CD14-positive monocyte (primary cell): ENCODE measurements around the gene FITM2. TPM values are rescaled to one million over a fixed set of nuclear protein-coding genes. Genes with fewer than 3 reads are reported as not detected.

Source experiments
- DNase-seq, 3 donors: peaks; one replicate each; pipeline ENCODE4 v3.0.0-alpha.2; 2011 to 2022
- H2AFZ ChIP-seq: 2 replicates; pipeline ENCODE4 v1.6.0; 2012; ENCODE audit warnings: mild to moderate bottlenecking, low read depth, low read length, inconsistent platforms; ENCODE audit not compliant: insufficient read depth, poor library complexity, severe bottlenecking
- H3K27ac ChIP-seq, 2 donors: 1 replicate in 1 of 2; 2 replicates in 1 of 2; pipeline ENCODE4 v1.5.1; 2012 to 2013; ENCODE audit warnings: low read length in 2 of 2, control low read depth in 1 of 2, inconsistent platforms in 1 of 2, low read depth in 1 of 2, mild to moderate bottlenecking in 1 of 2
- H3K27me3 ChIP-seq, 2 donors: one replicate each; pipeline versions ENCODE4 v1.6.0 to v1.6.1; 2011 to 2013; ENCODE audit warnings: low read length in 2 of 2; ENCODE audit not compliant: control insufficient read depth in 2 of 2, insufficient read depth in 2 of 2
- H3K36me3 ChIP-seq, 2 donors: replicated peaks in 1 of 2; 1 replicate in 1 of 2; 2 replicates in 1 of 2; pipeline versions ENCODE4 v1.5.1 to v1.6.1; 2012 to 2013; ENCODE audit warnings: low read length in 2 of 2, control low read depth in 1 of 2, inconsistent platforms in 1 of 2, mild to moderate bottlenecking in 1 of 2; ENCODE audit not compliant: insufficient read depth in 2 of 2, control insufficient read depth in 1 of 2
- H3K4me1 ChIP-seq, 2 donors: 1 replicate in 1 of 2; 2 replicates in 1 of 2; pipeline versions ENCODE4 v1.5.1 to v1.6.1; 2012 to 2013; ENCODE audit warnings: low read length in 2 of 2, control low read depth in 1 of 2, inconsistent platforms in 1 of 2, mild to moderate bottlenecking in 1 of 2, moderate library complexity in 1 of 2; ENCODE audit not compliant: insufficient read depth in 2 of 2, control insufficient read depth in 1 of 2
- H3K4me2 ChIP-seq: replicated peaks from 2 replicates; pipeline ENCODE3; 2012; ENCODE audit warnings: low read length, moderate library complexity, mild to moderate bottlenecking; ENCODE audit not compliant: poor library complexity, severe bottlenecking; ENCODE audit errors: extremely low read depth
- H3K4me3 ChIP-seq, 3 experiments: fragments of 200-600 bp in 1 of 3; sonication (generic) in 1 of 3; replicated peaks in 1 of 3; 1 replicate in 2 of 3; 2 replicates in 1 of 3; pipeline ENCODE4 v1.5.1; 2011 to 2013; ENCODE audit warnings: low read length in 3 of 3, mild to moderate bottlenecking in 3 of 3, control low read depth in 2 of 3, low read depth in 2 of 3, inconsistent platforms in 1 of 3, moderate library complexity in 1 of 3
- H3K79me2 ChIP-seq: 2 replicates; pipeline ENCODE4 v1.6.0; 2012; ENCODE audit warnings: mild to moderate bottlenecking, control low read depth, inconsistent platforms, low read length, moderate library complexity; ENCODE audit not compliant: insufficient read depth
- H3K9ac ChIP-seq: 2 replicates; pipeline ENCODE4 v1.6.0; 2017; ENCODE audit warnings: low read length, mild to moderate bottlenecking; ENCODE audit not compliant: insufficient read depth, poor library complexity, severe bottlenecking
- H3K9me3 ChIP-seq, 2 donors: replicated peaks in 1 of 2; 1 replicate in 1 of 2; 2 replicates in 1 of 2; pipeline versions ENCODE4 v1.5.1 to v1.6.1; 2012 to 2013; ENCODE audit warnings: low read length in 2 of 2, control low read depth in 1 of 2; ENCODE audit not compliant: control insufficient read depth in 1 of 2, insufficient read depth in 1 of 2
- H4K20me1 ChIP-seq: 2 replicates; pipeline ENCODE4 v1.6.0; 2012; ENCODE audit warnings: mild to moderate bottlenecking, low read length, control low read depth, moderate library complexity; ENCODE audit not compliant: insufficient read depth
- H3K27ac Mint-ChIP-seq, 7 donors: one replicate each; pipeline ENCODE4 v1.8.0; 2020; ENCODE audit warnings: mild to moderate bottlenecking in 7 of 7, mixed read lengths in 7 of 7, moderate library complexity in 6 of 7, inconsistent platforms in 2 of 7
- H3K27me3 Mint-ChIP-seq, 3 donors: one replicate each; pipeline ENCODE4 v1.8.0; 2021 to 2022; ENCODE audit warnings: low read depth in 3 of 3, mild to moderate bottlenecking in 3 of 3, mixed read lengths in 3 of 3, moderate library complexity in 3 of 3, inconsistent platforms in 1 of 3
- H3K36me3 Mint-ChIP-seq, 2 donors: one replicate each; pipeline ENCODE4 v1.8.0; 2020; ENCODE audit warnings: mixed read lengths in 2 of 2, inconsistent platforms in 1 of 2, mild to moderate bottlenecking in 1 of 2
- H3K4me1 Mint-ChIP-seq: one replicate; pipeline ENCODE4 v1.8.0; 2020; ENCODE audit warnings: mild to moderate bottlenecking, mixed read lengths
- H3K4me3 Mint-ChIP-seq, 2 donors: one replicate each; pipeline ENCODE4 v1.8.0; 2020; ENCODE audit warnings: mild to moderate bottlenecking in 2 of 2, mixed read lengths in 2 of 2, moderate library complexity in 1 of 2
- H3K9me3 Mint-ChIP-seq, 7 donors: one replicate each; pipeline ENCODE4 v1.8.0; 2020 to 2022; ENCODE audit warnings: mixed read lengths in 7 of 7, mild to moderate bottlenecking in 6 of 7, moderate library complexity in 6 of 7, inconsistent platforms in 2 of 7
- CTCF ChIP-seq: fragments of 200-600 bp; IDR thresholded peaks from one replicate; pipeline ENCODE4 v1.8.0; 2022; ENCODE audit warnings: antibody characterized with exemption, mild to moderate bottlenecking
- WGBS: methylation state at CpG from one replicate; pipeline ENCODE4 v1.1.5; 2013; ENCODE audit warnings: missing lambda C conversion rate; ENCODE audit not compliant: insufficient coverage; 5-methylcytosine and 5-hydroxymethylcytosine counted together
- intact Hi-C, 2 donors: fragments of 100-400 bp; cut with micrococcal nuclease; formaldehyde crosslinking; loops; one replicate each; pipeline versions ENCODE4 v1.15.0 to v1.15.1; 2023
- polyA plus RNA-seq, 3 donors: library from polyadenylated mRNA; depleted of rRNA in 1 of 3; unstranded in 2 of 3; stranded (reverse) in 1 of 3; fragments of 300-500 nt in 2 of 3; fragments of >200 nt in 1 of 3; fragmentation: Illumina TruSeq in 2 of 3; gene quantifications; 1 replicate in 2 of 3; 2 replicates in 1 of 3; pipeline ENCODE4 v1.2.3, GENCODE V29; 2012 to 2021

Gene FITM2
- polyA plus RNA-seq, 3 donors, result 0.32 to 2.2 (median 0.69) TPM

- H3K4me1 ChIP-seq, result no peaks in the 10 kb centered on the region
- intact Hi-C loops, result no loop called here
- H3K4me1 Mint-ChIP-seq, result no peaks in the 10 kb centered on the region
- no peak overlapping the region for H2AFZ ChIP-seq
- no peaks in the 10 kb centered on the region for H3K79me2 ChIP-seq
- DNase-seq, result no peak
- H3K4me3 ChIP-seq, result no peak overlapping the region
- H3K9ac ChIP-seq, result no peak overlapping the region
- no peaks in the 10 kb centered on the region for H4K20me1 ChIP-seq
- H3K4me3 Mint-ChIP-seq, result no peak overlapping the region
- no peak overlapping the region for H3K27ac ChIP-seq
- no peak overlapping the region for H3K27ac Mint-ChIP-seq
- no peaks in the 10 kb centered on the region for H3K27me3 ChIP-seq
- H3K27me3 Mint-ChIP-seq, result peaks cover 1 to 3% (median 1%) of the 10 kb centered on the region in 3 donors
- no peaks in the 10 kb centered on the region for H3K36me3 Mint-ChIP-seq
- H3K9me3 Mint-ChIP-seq, result peaks cover 0 to 2% (median 0%) of the 10 kb centered on the region in 7 donors
- H3K36me3 ChIP-seq, result no peaks in the 10 kb centered on the region
- H3K4me2 ChIP-seq, result no peak overlapping the region
- 97% methylated on average over 6 of the region's 10 CpGs for WGBS
- TF ChIP-seq CTCF, result no peak
- no peaks in the 10 kb centered on the region for H3K9me3 ChIP-seq
These were observed 37.5 kb downstream of the FITM2 start for GRCh38 chr20:44273231-44274215.

GRCh38 chr20:44271915-44272663 is 38.9 kb downstream of the FITM2 start:
- no peak overlapping the region for H3K4me3 ChIP-seq
- H3K36me3 ChIP-seq, result no peaks in the 10 kb centered on the region
- TF ChIP-seq CTCF, result no peak
- DNase-seq, result no peak
- 85% methylated on average over 12 of the region's 14 CpGs for WGBS
- no peak overlapping the region for H2AFZ ChIP-seq
- peaks cover 1% of the 10 kb centered on the region in 3 donors for H3K27me3 Mint-ChIP-seq
- H3K27ac ChIP-seq, result no peak overlapping the region
- no peaks in the 10 kb centered on the region for H3K4me1 ChIP-seq
- no peaks in the 10 kb centered on the region for H4K20me1 ChIP-seq
- peaks cover 0 to 2% (median 0%) of the 10 kb centered on the region in 7 donors for H3K9me3 Mint-ChIP-seq
- H3K27me3 ChIP-seq, result no peaks in the 10 kb centered on the region
- no peak overlapping the region for H3K9ac ChIP-seq
- H3K9me3 ChIP-seq, result no peaks in the 10 kb centered on the region
- no peak overlapping the region for H3K4me2 ChIP-seq
- intact Hi-C loops, result no loop called here
- H3K27ac Mint-ChIP-seq, result no peak overlapping the region
- H3K4me3 Mint-ChIP-seq, result no peak overlapping the region
- no peaks in the 10 kb centered on the region for H3K4me1 Mint-ChIP-seq
- H3K36me3 Mint-ChIP-seq, result no peaks in the 10 kb centered on the region
- no peaks in the 10 kb centered on the region for H3K79me2 ChIP-seq
